HEK293T (cell line): Measurements from ENCODE around the gene MYOM3.

Experiments used
- CTCF ChIA-PET: fragments of 350-600 bp; formaldehyde crosslinking; extraction: SDS; loops from one replicate; lab custom pipeline; 2021; ENCODE audit warnings: antibody characterized with exemption, inconsistent platforms; lab: Yijun Ruan, JAX
- POLR2A ChIA-PET: fragments of 350-600 bp; formaldehyde crosslinking; extraction: SDS; loops from one replicate; lab custom pipeline; 2020; ENCODE audit warnings: antibody characterized with exemption, inconsistent platforms; lab: Yijun Ruan, JAX
- DNase-seq: peaks from one replicate; pipeline ENCODE4 v3.0.0; 2012; ENCODE audit warnings: mixed read lengths; ENCODE audit errors: extremely low spot score
- ARNT ChIP-seq: fragments of 450-650 bp; IDR thresholded peaks from 2 replicates; pipeline ENCODE4 v1.6.1; 2017; ENCODE audit warnings: mild to moderate bottlenecking
- BHLHE40 ChIP-seq: fragments of 450-650 bp; IDR thresholded peaks from 2 replicates; pipeline ENCODE4 v1.6.1; 2016; ENCODE audit warnings: mild to moderate bottlenecking, moderate library complexity, borderline replicate concordance
- CTBP1 ChIP-seq: fragments of 450-650 bp; IDR thresholded peaks from 2 replicates; pipeline ENCODE4 v1.6.1; 2016; ENCODE audit warnings: borderline replicate concordance
- ELF4 ChIP-seq: fragments of 450-650 bp; IDR thresholded peaks from 2 replicates; pipeline ENCODE4 v1.6.1; 2017; ENCODE audit warnings: antibody characterized with exemption
- FOXA1 ChIP-seq: fragments of 450-650 bp; IDR thresholded peaks from 2 replicates; pipeline ENCODE4 v1.6.1; 2016; ENCODE audit warnings: mild to moderate bottlenecking
- FOXK2 ChIP-seq: fragments of 450-650 bp; IDR thresholded peaks from 2 replicates; pipeline ENCODE4 v1.6.1; 2016; ENCODE audit warnings: mild to moderate bottlenecking
- FOXM1 ChIP-seq: fragments of 450-650 bp; IDR thresholded peaks from 2 replicates; pipeline ENCODE4 v1.6.1; 2017; ENCODE audit warnings: mild to moderate bottlenecking, borderline replicate concordance
- HDGF ChIP-seq: fragments of 450-650 bp; IDR thresholded peaks from 2 replicates; pipeline ENCODE4 v1.6.1; 2017; ENCODE audit warnings: antibody characterized with exemption, borderline replicate concordance
- L3MBTL2 ChIP-seq: fragments of 450-650 bp; conservative IDR thresholded peaks from 2 replicates; pipeline ENCODE4 v1.6.1; 2016; ENCODE audit warnings: mild to moderate bottlenecking
- LEF1 ChIP-seq: fragments of 450-650 bp; IDR thresholded peaks from 2 replicates; pipeline ENCODE4 v1.6.1; 2017; ENCODE audit warnings: mild to moderate bottlenecking, borderline replicate concordance
- NFRKB ChIP-seq: fragments of 450-650 bp; IDR thresholded peaks from 2 replicates; pipeline ENCODE4 v1.6.1; 2016; ENCODE audit warnings: mild to moderate bottlenecking, moderate library complexity
- PKNOX1 ChIP-seq: fragments of 450-650 bp; IDR thresholded peaks from 2 replicates; pipeline ENCODE4 v1.6.1; 2016
- SP1 ChIP-seq: fragments of 450-650 bp; IDR thresholded peaks from 2 replicates; pipeline ENCODE4 v1.6.1; 2017
- SUZ12 ChIP-seq: fragments of 450-650 bp; IDR thresholded peaks from 2 replicates; pipeline ENCODE4 v1.6.1; 2016; ENCODE audit warnings: mild to moderate bottlenecking
- TARDBP ChIP-seq: fragments of 450-650 bp; IDR thresholded peaks from 2 replicates; pipeline ENCODE4 v1.6.1; 2016
- ZNF384 ChIP-seq: fragments of 450-650 bp; IDR thresholded peaks from 2 replicates; pipeline ENCODE4 v1.6.1; 2016

Gene MYOM3

GRCh38 chr1:24124980-24125379, 13.0 kb upstream of the MYOM3 start:
- CTCF ChIA-PET, result no interaction called here
- no peak for TF ChIP-seq FOXM1
- no peak for TF ChIP-seq ARNT
- no peak for TF ChIP-seq NFRKB
- TF ChIP-seq ZNF384, result no peak
- no peak for TF ChIP-seq FOXA1
- no peak for TF ChIP-seq PKNOX1
- no peak for TF ChIP-seq HDGF

GRCh38 chr1:24123611-24124010, 11.7 kb upstream of the MYOM3 start:
- no peak for DNase-seq
- CTCF ChIA-PET, result no interaction called here

More at GRCh38 chr1:24124980-24125379, 13.0 kb upstream of the MYOM3 start:
- no peak for DNase-seq
- POLR2A ChIA-PET, result no interaction called here

GRCh38 chr1:24122776-24123175, 10.8 kb upstream of the MYOM3 start:
- POLR2A ChIA-PET, result interaction anchor here (1.2 kb wide), 1 partner anchor 20 kb away, joined by 3 read pairs; no protein-coding TSS in a partner anchor
- CTCF ChIA-PET, result no interaction called here
- TF ChIP-seq LEF1 (no peak), L3MBTL2 (no peak), HDGF (no peak), SUZ12 (no peak), BHLHE40 (no peak), SP1 (no peak), NFRKB (no peak)
- no peak for DNase-seq

More at GRCh38 chr1:24123611-24124010, 11.7 kb upstream of the MYOM3 start:
- TF ChIP-seq FOXA1 (no peak), LEF1 (no peak)
- POLR2A ChIA-PET, result no interaction called here

GRCh38 chr1:24121406-24121805, 9.5 kb upstream of the MYOM3 start:
- TF ChIP-seq TARDBP (no peak), HDGF (no peak), ELF4 (no peak), NFRKB (no peak), FOXK2 (no peak)
- CTCF ChIA-PET, result no interaction called here
- POLR2A ChIA-PET, result interaction anchor here (0.6 kb wide), 1 partner anchor 16 kb away, joined by 3 read pairs; no protein-coding TSS in a partner anchor
- DNase-seq, result no peak

- DNase-seq, result no peak
- ChIA-PET POLR2A (interaction anchor here (0.6 kb wide), 1 partner anchor 16 kb away, joined by 3 read pairs; no protein-coding TSS in a partner anchor), CTCF (no interaction called here)
- TF ChIP-seq BHLHE40 (no peak), ARNT (no peak), SP1 (no peak), L3MBTL2 (no peak), NFRKB (no peak), CTBP1 (no peak), TARDBP (no peak), HDGF (no peak), FOXK2 (no peak), PKNOX1 (no peak), SUZ12 (no peak), LEF1 (no peak), ELF4 (no peak), FOXM1 (no peak), ZNF384 (no peak), FOXA1 (no peak)
Measured at GRCh38 chr1:24120965-24121364, 9.0 kb upstream of the MYOM3 start.

- ChIA-PET POLR2A (no interaction called here), CTCF (no interaction called here)
- no peak for DNase-seq
- TF ChIP-seq ZNF384 (no peak), SUZ12 (no peak), NFRKB (no peak), ARNT (no peak), ELF4 (no peak), TARDBP (no peak), CTBP1 (no peak), FOXK2 (no peak), PKNOX1 (no peak), FOXM1 (no peak), SP1 (no peak), LEF1 (no peak), HDGF (no peak), FOXA1 (no peak), L3MBTL2 (no peak), BHLHE40 (no peak)
Measured at GRCh38 chr1:24119859-24120756, 8.2 kb upstream of the MYOM3 start.
